HepG2 (cell line): Measurements from ENCODE around the gene UBE2QL1. TPM values are rescaled to one million over a fixed set of nuclear protein-coding genes. Genes with fewer than 3 reads are reported as not detected.

Experiments
- BATF2 ChIP-seq: sonication (generic); formaldehyde crosslinking; IDR thresholded peaks from 2 replicates; pipeline ENCODE4 v1.8.0; 2022; ENCODE audit warnings: mild to moderate bottlenecking, missing genetic modification reagents, moderate library complexity
- BORCS8-MEF2B ChIP-seq: sonication (generic); formaldehyde crosslinking; IDR thresholded peaks from 2 replicates; pipeline ENCODE4 v1.8.0; 2022; ENCODE audit warnings: mild to moderate bottlenecking, missing genetic modification reagents
- FOXM1 ChIP-seq: sonication (generic); formaldehyde crosslinking; IDR thresholded peaks from 2 replicates; pipeline ENCODE4 v1.5.0; 2020; ENCODE audit warnings: missing genetic modification reagents
- GATAD2A ChIP-seq: IDR thresholded peaks from 2 replicates; pipeline ENCODE4 v1.6.1; 2016
- HMGA1 ChIP-seq: sonication (generic); formaldehyde crosslinking; conservative IDR thresholded peaks from 2 replicates; pipeline ENCODE4 v1.4.0; 2020; ENCODE audit warnings: missing genetic modification reagents
- KDM3A ChIP-seq: IDR thresholded peaks from 2 replicates; pipeline ENCODE4 v1.6.1; 2018; ENCODE audit warnings: low read depth, missing compliant biosample characterization
- KLF16 ChIP-seq, 2 experiments: sonication (generic) in 1 of 2; formaldehyde crosslinking in 1 of 2; IDR thresholded peaks; 2 replicates each; pipeline versions ENCODE4 v1.6.1 to v1.8.0; 2016 to 2023; ENCODE audit warnings: missing genetic modification reagents in 2 of 2, missing compliant biosample characterization in 1 of 2
- MED8 ChIP-seq: sonication (generic); formaldehyde crosslinking; IDR thresholded peaks from 2 replicates; pipeline ENCODE4 v1.8.1; 2023; ENCODE audit warnings: mild to moderate bottlenecking, missing genetic modification reagents; ENCODE audit not compliant: insufficient replicate concordance
- NFKB2 ChIP-seq: sonication (generic); formaldehyde crosslinking; IDR thresholded peaks from 2 replicates; pipeline ENCODE4 v1.4.0; 2020; ENCODE audit warnings: missing genetic modification reagents, borderline replicate concordance
- RFX3 ChIP-seq: IDR thresholded peaks from 2 replicates; pipeline ENCODE4 v1.6.1; 2016; ENCODE audit warnings: missing biosample characterization, missing genetic modification reagents
- SKI ChIP-seq: fragments of 450-650 bp; IDR thresholded peaks from one replicate; pipeline ENCODE4 v1.6.1; 2018; ENCODE audit warnings: mild to moderate bottlenecking; ENCODE audit not compliant: partially characterized antibody
- SMARCC2 ChIP-seq: fragments of 450-650 bp; IDR thresholded peaks from 2 replicates; pipeline ENCODE4 v1.6.1; 2017; ENCODE audit warnings: antibody characterized with exemption, mild to moderate bottlenecking
- TAF15 ChIP-seq: fragments of 200-400 bp; formaldehyde crosslinking; IDR thresholded peaks from one replicate; pipeline ENCODE4 v1.6.1; 2018; ENCODE audit warnings: mild to moderate bottlenecking, low read depth, low read length; ENCODE audit not compliant: poor library complexity, severe bottlenecking
- ZBTB33 ChIP-seq: sonication (generic); formaldehyde crosslinking; IDR thresholded peaks from 2 replicates; pipeline ENCODE4 v1.4.0; 2020; ENCODE audit warnings: missing genetic modification reagents
- ZFY ChIP-seq: sonication (generic); formaldehyde crosslinking; IDR thresholded peaks from 2 replicates; pipeline ENCODE4 v1.4.0; 2020; ENCODE audit warnings: missing genetic modification reagents
- ZNF124 ChIP-seq: sonication (generic); formaldehyde crosslinking; IDR thresholded peaks from 2 replicates; pipeline ENCODE4 v1.4.0; 2020; ENCODE audit warnings: missing genetic modification reagents
- ZNF737 ChIP-seq: sonication (generic); formaldehyde crosslinking; IDR thresholded peaks from 2 replicates; pipeline ENCODE4 v1.5.0; 2020; ENCODE audit warnings: missing genetic modification reagents, mild to moderate bottlenecking, borderline replicate concordance
- ZNF777 ChIP-seq: sonication (generic); formaldehyde crosslinking; IDR thresholded peaks from 2 replicates; pipeline ENCODE4 v1.4.0; 2020; ENCODE audit warnings: missing genetic modification reagents
- polyA plus RNA-seq, 8 experiments: library from polyadenylated mRNA; depleted of rRNA in 3 of 8; stranded (reverse) in 7 of 8; unstranded in 1 of 8; fragments of >200 nt; fragmentation: Illumina TruSeq in 4 of 8; extraction: Trizol in 4 of 8; gene quantifications; 2 replicates each; pipeline versions ENCODE4 v1.2.1 to v1.2.3, GENCODE V29; 2011 to 2016; ENCODE audit warnings: low read depth in 4 of 8, missing spikeins in 1 of 8, mixed read lengths in 1 of 8; ENCODE audit not compliant: insufficient read depth in 1 of 8
- total RNA-seq, 5 experiments: library from RNA; depleted of rRNA; stranded (reverse); fragments of >200 nt; fragmentation: Illumina TruSeq; extraction: Trizol; gene quantifications; 2 replicates each; pipeline ENCODE4 v1.2.3, GENCODE V29; 2016; ENCODE audit warnings: low read depth in 1 of 5
- TF ChIP-seq, protein P1 (sequence below): sonication (generic); formaldehyde crosslinking; conservative IDR thresholded peaks from 2 replicates; pipeline ENCODE4 v1.8.1; 2023; ENCODE audit warnings: missing genetic modification reagents
- TF ChIP-seq, protein P2 (sequence below): IDR thresholded peaks from 2 replicates; pipeline ENCODE4 v1.6.1; 2016; ENCODE audit warnings: control low read depth

UBE2QL1 gene
- total and polyA plus RNA-seq, 2 of the 13 experiments (the other 11 are each of a cell fraction or from before 2014, with no cell fraction given), result not detected

- no peak for TF ChIP-seq ZNF124 (CRISPR knock-in tag)
- TF ChIP-seq NFKB2, result no peak
- no peak for TF ChIP-seq ZFY (CRISPR knock-in tag)
- TF ChIP-seq KLF16 (CRISPR knock-in tag; IDR thresholded peaks at IDR 0.05), result no peak
- no peak for TF ChIP-seq ZNF737 (CRISPR knock-in tag)
- TF ChIP-seq, protein P1, sequence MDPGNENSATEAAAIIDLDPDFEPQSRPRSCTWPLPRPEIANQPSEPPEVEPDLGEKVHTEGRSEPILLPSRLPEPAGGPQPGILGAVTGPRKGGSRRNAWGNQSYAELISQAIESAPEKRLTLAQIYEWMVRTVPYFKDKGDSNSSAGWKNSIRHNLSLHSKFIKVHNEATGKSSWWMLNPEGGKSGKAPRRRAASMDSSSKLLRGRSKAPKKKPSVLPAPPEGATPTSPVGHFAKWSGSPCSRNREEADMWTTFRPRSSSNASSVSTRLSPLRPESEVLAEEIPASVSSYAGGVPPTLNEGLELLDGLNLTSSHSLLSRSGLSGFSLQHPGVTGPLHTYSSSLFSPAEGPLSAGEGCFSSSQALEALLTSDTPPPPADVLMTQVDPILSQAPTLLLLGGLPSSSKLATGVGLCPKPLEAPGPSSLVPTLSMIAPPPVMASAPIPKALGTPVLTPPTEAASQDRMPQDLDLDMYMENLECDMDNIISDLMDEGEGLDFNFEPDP, result no peak
- no peak for TF ChIP-seq ZBTB33 (CRISPR knock-in tag)
- TF ChIP-seq KDM3A (CRISPR knock-in tag), result no peak
- no peak for TF ChIP-seq BATF2 (CRISPR knock-in tag)
- no peak for TF ChIP-seq MED8 (CRISPR knock-in tag)
- TF ChIP-seq GATAD2A, result peak; percentile 71; the same call in 1 of the 2 replicates
- TF ChIP-seq SKI, result peak; percentile 54
- no peak for TF ChIP-seq HMGA1 (CRISPR knock-in tag)
- no peak for TF ChIP-seq FOXM1 (CRISPR knock-in tag)
- TF ChIP-seq SMARCC2, result no peak
- no peak for TF ChIP-seq BORCS8-MEF2B (CRISPR knock-in tag)
- TF ChIP-seq ZNF777 (CRISPR knock-in tag), result no peak
- no peak for TF ChIP-seq RFX3
- TF ChIP-seq, protein P2, sequence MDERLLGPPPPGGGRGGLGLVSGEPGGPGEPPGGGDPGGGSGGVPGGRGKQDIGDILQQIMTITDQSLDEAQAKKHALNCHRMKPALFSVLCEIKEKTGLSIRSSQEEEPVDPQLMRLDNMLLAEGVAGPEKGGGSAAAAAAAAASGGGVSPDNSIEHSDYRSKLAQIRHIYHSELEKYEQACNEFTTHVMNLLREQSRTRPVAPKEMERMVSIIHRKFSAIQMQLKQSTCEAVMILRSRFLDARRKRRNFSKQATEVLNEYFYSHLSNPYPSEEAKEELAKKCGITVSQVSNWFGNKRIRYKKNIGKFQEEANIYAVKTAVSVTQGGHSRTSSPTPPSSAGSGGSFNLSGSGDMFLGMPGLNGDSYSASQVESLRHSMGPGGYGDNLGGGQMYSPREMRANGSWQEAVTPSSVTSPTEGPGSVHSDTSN (CRISPR knock-in tag), result no peak
- no peak for TF ChIP-seq TAF15
Measured at GRCh38 chr5:6495433-6496206, 47.0 kb downstream of the UBE2QL1 start (continued).
